Loucy (cell line): Measurements from ENCODE around the gene KDSR.

Experiments
- H2AFZ ChIP-seq: fragments of 200-600 bp; sonication (generic); 2 replicates; pipeline ENCODE4 v1.6.0; 2016; ENCODE audit warnings: antibody characterized with exemption, mild to moderate bottlenecking, low read length, moderate library complexity
- H3F3A ChIP-seq: fragments of 200-600 bp; 2 replicates; pipeline ENCODE4 v1.6.0; 2016; ENCODE audit warnings: antibody characterized with exemption, low read depth, mild to moderate bottlenecking
- H3K27me3 ChIP-seq: fragments of 200-600 bp; sonication (generic); 2 replicates; pipeline ENCODE4 v1.6.1; 2014; ENCODE audit warnings: low read length, mild to moderate bottlenecking; ENCODE audit not compliant: insufficient read depth, poor library complexity, severe bottlenecking
- H3K36me3 ChIP-seq: fragments of 200-600 bp; sonication (generic); 2 replicates; pipeline ENCODE4 v1.6.1; 2016; ENCODE audit warnings: low read length; ENCODE audit not compliant: insufficient read depth
- H3K4me1 ChIP-seq: fragments of 200-600 bp; sonication (generic); 2 replicates; pipeline ENCODE4 v1.5.1; 2014; ENCODE audit warnings: low read length, mild to moderate bottlenecking; ENCODE audit not compliant: insufficient read depth, poor library complexity, severe bottlenecking
- H3K4me2 ChIP-seq: fragments of 200-600 bp; sonication (generic); 2 replicates; pipeline ENCODE4 v1.6.0; 2014; ENCODE audit warnings: antibody characterized with exemption, low read length, low read depth, mild to moderate bottlenecking; ENCODE audit not compliant: poor library complexity, severe bottlenecking
- H3K4me3 ChIP-seq: fragments of 200-600 bp; sonication (generic); 2 replicates; pipeline ENCODE4 v1.5.1; 2014; ENCODE audit warnings: low read length, mild to moderate bottlenecking, mixed read lengths; ENCODE audit not compliant: poor library complexity, severe bottlenecking
- H3K79me2 ChIP-seq: fragments of 200-600 bp; sonication (generic); 2 replicates; pipeline ENCODE4 v1.6.1; 2014; ENCODE audit warnings: low read length; ENCODE audit not compliant: insufficient read depth
- H3K9ac ChIP-seq: fragments of 200-600 bp; sonication (generic); 2 replicates; pipeline ENCODE4 v1.6.0; 2014; ENCODE audit warnings: mild to moderate bottlenecking, low read depth, low read length, moderate library complexity; ENCODE audit not compliant: poor library complexity, severe bottlenecking
- H3K9me2 ChIP-seq: fragments of 200-600 bp; sonication (generic); replicated peaks from 2 replicates; pipeline ENCODE4 v1.6.1; 2016; ENCODE audit warnings: low read depth, low read length, mixed read lengths
- H3K9me3 ChIP-seq: fragments of 200-600 bp; sonication (generic); 2 replicates; pipeline ENCODE4 v1.6.1; 2014; ENCODE audit warnings: mild to moderate bottlenecking, antibody characterized with exemption, low read length, low read depth; ENCODE audit not compliant: insufficient read depth
- H4K20me1 ChIP-seq: fragments of 200-600 bp; sonication (generic); 2 replicates; pipeline ENCODE4 v1.6.0; 2014; ENCODE audit warnings: antibody characterized with exemption, low read length, mild to moderate bottlenecking; ENCODE audit not compliant: insufficient read depth, poor library complexity, severe bottlenecking
- CTCF ChIP-seq: fragments of 200-600 bp; sonication (generic); conservative IDR thresholded peaks from 2 replicates; pipeline ENCODE4 v1.5.1; 2014; ENCODE audit warnings: mild to moderate bottlenecking, antibody characterized with exemption, low read length
- EZH2phosphoT487 ChIP-seq: fragments of 200-600 bp; IDR thresholded peaks from 2 replicates; pipeline ENCODE4 v1.6.1; 2018; ENCODE audit warnings: antibody characterized with exemption, mild to moderate bottlenecking, moderate library complexity, borderline replicate concordance

The KDSR gene

DNA sequence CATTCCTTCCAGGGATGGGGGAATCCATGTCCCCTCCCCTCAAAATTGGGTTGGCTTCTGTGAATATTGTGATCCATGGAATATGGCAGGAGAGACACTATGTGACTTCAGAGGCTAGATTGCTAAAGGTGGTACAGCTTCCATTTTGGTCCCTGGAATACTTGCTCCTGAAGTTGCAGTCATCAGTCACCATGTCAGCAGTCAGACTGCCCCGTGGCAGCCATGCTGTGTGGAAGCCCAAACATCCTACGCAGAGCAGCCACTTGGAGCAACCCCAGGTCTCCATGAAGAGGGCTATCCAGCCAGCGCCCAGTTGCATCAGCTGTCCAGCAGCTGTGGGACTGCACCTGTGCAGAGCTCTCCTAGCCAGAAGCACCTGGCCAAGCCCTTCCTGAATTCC is 15.8 kb upstream of the KDSR start:
- no peak overlapping the region for H2AFZ ChIP-seq
- no peaks in the 10 kb centered on the region for H3K9me3 ChIP-seq
- no peak overlapping the region for H3K4me3 ChIP-seq
- no peaks in the 10 kb centered on the region for H3F3A ChIP-seq
- H4K20me1 ChIP-seq = no peaks in the 10 kb centered on the region
- no peaks in the 10 kb centered on the region for H3K27me3 ChIP-seq
- no peak overlapping the region for H3K9ac ChIP-seq
- no peaks in the 10 kb centered on the region for H3K36me3 ChIP-seq
- no peaks in the 10 kb centered on the region for H3K9me2 ChIP-seq
- no peak overlapping the region for H3K4me2 ChIP-seq
- TF ChIP-seq EZH2phosphoT487 = no peak
- TF ChIP-seq CTCF = no peak
- H3K4me1 ChIP-seq = no peaks in the 10 kb centered on the region
- no peaks in the 10 kb centered on the region for H3K79me2 ChIP-seq

DNA sequence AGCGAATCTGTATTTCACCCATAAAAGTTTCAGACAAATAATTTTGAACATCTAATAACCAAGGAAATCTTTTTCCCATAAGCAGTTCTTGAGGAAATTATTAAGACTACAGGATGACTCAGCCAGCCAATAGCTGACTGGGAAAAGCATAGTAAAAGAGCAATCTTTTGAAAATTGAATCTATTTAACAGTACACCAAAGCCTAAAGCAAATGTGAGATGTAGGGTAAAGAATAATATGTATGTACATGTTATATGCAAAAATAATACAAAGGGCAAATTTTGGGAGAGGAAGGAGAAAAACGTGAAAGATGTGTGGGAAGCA is 12.6 kb upstream of the KDSR start:
- Histone ChIP-seq H2AFZ (no peak overlapping the region; the same call in 1 of the 2 replicates), H3K27me3 (no peaks in the 10 kb centered on the region)

DNA sequence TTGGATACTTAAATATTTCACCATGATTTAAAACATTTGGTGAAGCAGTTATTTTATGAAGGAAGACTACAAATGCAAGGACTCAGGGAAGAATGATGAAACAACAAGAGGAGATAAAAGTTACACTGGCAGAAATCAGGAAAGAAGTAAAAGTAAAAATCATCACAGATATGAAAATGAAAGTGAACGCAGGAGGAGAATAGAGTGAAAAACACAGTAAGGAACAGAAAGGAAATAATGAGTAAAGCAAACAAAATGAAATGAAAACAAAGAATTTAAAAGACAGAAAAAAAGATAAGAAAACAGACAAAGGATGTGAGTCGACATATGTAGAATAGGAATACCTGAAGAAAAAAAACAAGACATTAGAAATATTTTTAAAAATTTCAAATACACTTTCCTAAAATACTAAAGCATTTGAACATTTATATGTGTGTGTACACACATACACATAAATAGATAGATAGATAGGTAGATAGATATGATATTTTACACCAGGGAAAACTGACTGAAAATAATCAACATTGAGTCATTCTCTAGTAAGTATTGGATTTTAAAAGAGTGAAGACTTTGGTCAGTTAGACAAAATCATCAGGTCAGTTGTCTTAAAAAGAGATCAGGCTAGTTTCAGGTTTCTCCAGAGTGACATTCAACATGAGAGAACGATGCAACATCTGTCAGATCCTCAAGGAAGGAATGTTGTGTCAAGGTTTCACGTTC is 12.1 kb upstream of the KDSR start:
- H2AFZ ChIP-seq = no peak overlapping the region; the same call in 1 of the 2 replicates
- H3K79me2 ChIP-seq = no peaks in the 10 kb centered on the region
- H3K36me3 ChIP-seq = no peaks in the 10 kb centered on the region
- no peak overlapping the region for H3K9ac ChIP-seq
- no peak for TF ChIP-seq EZH2phosphoT487
- no peak for TF ChIP-seq CTCF
- no peaks in the 10 kb centered on the region for H4K20me1 ChIP-seq
- no peaks in the 10 kb centered on the region for H3K4me1 ChIP-seq
- H3K9me2 ChIP-seq = no peaks in the 10 kb centered on the region
- H3K9me3 ChIP-seq = no peaks in the 10 kb centered on the region
- no peaks in the 10 kb centered on the region for H3K27me3 ChIP-seq
- H3F3A ChIP-seq = no peaks in the 10 kb centered on the region
- no peak overlapping the region for H3K4me3 ChIP-seq
- no peak overlapping the region for H3K4me2 ChIP-seq

More for the DNA sequence above, 12.6 kb upstream of the KDSR start:
- Histone ChIP-seq H3K4me2 (no peak overlapping the region), H3K9me2 (no peaks in the 10 kb centered on the region), H3K79me2 (no peaks in the 10 kb centered on the region), H3K4me3 (no peak overlapping the region), H3K9me3 (no peaks in the 10 kb centered on the region), H3F3A (no peaks in the 10 kb centered on the region), H4K20me1 (no peaks in the 10 kb centered on the region), H3K36me3 (no peaks in the 10 kb centered on the region), H3K4me1 (no peaks in the 10 kb centered on the region), H3K9ac (no peak overlapping the region)
- TF ChIP-seq CTCF (no peak), EZH2phosphoT487 (no peak)
